ENCODE data around the gene FBXO31.

The FBXO31 gene

DNA sequence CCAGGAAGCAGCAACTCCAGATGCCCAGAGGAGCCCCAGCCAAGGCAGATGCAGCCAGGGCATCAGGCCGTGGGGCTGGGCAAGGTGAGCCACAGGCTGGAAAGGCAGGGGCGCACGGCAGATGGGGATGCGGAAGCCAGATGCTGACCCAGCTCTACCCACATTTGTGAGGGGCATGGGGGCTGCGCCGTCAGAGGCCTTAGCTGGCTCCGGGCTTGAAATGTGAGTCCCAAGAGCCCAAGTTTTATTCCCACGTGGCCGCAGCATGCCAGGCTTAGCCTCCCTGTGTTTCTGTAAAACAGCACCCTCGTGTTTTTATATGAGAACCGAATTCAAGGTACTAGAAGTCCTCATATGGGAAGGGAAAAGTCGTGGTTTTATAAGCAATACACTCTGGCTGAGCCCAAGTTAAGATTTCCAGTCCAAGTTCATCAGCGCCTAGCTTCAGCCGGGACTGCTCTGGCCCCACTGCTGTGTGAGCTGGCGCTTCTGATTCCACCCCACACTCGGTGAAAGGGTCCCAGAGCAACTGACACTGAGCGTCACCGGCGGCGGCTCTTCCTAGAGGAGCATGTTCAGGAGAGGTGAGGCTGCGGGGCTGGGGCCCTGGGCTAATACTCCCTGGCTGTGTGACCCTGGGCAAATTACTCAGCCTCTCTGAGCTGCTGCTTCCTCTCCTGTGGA, 59.7 kb downstream of the FBXO31 start:
- no peak for DNase-seq

DNA sequence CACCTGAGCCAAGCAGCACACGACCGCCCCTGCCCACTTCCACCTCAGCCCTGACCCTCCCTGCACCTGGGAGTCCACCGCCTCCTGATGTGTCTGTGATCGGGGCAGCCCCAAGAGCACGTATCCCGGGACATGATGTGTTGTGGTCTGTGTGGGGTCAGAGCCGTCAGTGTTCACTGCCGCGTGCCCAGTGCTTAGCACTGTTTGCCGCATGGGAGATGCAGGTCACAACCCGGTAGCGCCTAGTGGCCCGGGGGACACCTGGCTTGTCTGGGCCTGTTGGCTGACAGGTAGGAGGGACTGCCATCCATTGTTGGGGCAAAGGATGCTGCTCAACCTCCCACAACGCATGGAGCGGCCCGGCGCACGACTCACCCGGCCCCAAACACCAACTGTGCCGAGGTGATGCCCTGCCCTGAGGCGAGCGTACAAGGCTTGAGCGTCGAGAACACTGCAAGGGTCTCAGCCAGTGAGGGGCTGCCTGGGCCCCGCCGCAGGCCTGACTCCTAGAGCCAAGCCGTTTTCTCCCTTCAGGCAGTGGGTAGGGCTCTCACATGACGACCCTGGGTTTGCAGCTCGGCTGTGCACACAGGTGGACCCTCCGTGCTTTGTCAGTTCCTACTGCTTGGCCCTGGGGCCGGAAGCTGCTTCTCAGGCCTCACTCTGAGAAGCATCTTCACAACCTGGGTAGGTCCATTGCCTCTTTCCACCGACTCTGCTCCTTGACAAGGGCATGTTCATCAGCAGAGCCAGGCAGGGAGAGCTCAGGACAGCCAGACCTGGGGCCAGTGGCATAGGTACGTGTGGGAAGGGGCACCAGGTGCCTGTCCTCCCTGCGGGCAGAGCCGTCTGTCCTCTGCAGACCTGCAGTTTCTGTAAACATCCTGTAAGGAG, 60.5 kb downstream of the FBXO31 start:
- no peak for DNase-seq

DNA sequence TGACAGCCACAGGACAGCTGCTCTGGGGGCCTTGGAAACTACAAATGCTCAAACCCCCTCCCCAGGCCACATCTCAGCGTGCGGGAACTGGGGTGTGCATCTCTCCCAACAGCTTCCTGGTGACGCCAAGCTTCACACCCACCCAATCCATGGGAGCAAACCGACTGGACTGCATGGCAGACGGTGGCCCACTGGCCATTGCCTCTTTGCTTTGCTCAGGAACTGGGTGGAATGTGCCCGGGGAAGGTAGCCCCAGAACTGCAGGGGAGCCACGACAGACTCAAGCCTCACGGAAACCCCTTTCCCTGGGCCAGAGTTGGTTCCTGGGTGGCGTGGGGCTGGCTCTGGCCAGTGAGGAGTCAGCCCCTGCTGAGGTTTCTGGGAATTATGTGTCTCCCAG, 61.2 kb downstream of the FBXO31 start:
- no peak for DNase-seq

DNA sequence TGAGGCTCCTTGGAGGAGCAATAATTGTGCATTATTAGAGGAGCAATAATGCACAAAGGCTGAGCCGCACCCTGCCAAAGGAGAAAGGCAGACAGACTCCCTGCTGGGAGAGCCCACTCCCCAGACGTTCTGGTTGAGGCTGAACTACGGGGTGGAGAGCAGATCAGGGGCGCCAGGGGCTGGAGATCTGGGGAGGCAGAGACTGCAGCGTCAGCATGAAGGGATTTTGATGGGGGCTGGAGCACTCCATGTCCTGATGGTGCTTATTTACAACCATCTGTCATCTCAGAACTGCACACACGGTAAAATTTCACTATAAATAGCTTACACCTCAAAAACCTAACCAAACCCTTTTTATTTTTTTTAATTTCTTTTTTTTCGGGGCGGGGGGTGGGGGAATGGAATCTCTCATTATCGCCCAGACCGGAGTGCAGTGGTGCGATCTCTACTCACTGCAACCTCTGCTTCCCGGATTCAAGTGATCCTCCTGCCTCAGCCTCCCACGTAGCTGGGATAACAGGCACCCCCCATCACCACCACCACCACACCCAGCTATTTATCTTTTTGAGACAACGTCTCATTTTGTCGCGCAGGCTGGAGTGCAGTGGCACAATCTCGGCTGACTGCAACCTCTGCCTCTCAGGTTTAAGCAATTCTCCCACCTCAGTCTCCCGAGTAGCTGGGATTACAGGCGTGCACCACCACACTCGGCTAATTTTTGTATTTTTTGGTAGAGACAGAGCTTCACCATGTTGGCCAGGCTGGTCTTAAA, 62.1 kb downstream of the FBXO31 start:
- no peak for DNase-seq

DNA sequence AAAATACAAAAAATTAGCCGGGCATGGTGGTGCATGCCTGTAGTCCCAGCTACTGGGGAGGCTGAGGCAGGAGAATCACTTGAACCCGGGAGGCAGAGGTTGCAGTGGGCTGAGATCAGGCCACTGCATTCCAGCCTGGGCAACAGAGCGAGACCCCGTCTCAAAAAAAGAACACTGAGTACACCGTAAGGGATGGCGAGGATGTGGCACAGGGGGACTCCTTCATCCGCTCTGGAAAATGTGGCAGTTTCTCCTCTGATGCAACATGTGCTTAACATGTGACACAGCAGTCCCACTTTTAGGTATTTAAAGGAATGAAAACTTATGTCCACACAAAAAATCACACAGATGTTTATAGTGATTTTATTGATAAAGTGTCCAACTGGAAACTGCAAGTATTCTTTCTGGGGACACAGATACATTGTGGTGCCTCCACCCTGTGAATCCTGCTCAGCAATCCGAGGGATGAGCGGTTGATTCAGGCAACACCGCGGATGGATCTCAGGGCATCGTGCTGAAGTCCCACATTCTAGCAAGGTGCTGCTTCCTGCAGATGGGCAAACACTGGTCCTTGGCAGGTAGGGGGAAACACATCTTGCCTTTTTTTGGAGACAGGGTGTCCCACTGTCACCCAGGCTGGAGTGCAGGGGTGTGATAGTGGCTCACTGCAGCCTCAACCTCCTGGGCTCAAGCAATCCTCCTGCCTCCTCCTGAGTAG, 62.9 kb downstream of the FBXO31 start:
- DNase-seq: no peak

DNA sequence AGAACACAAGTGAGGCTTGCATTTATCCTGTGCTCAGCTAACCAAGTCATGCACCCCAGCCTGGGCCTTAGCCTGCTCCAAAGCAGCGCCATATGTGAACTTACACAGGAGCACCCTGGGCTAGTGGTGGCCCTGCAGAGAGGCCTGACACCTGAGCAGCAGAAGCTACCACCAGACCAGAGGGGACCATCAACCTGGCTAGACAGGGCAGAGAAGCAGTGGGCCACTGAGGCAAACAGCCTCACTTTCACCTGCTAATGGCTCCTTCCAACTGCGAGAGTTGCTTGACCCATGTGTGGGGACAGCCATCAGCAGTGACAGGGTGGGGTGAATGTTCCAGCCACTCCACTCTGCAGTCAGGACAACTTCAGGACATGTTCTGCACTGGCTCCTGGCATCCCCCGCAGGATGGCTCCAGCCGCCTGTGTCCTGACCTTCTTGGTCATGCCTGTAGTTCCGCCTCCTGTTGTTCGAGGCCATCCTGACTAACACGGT, 63.5 kb downstream of the FBXO31 start:
- no peak for DNase-seq

DNA sequence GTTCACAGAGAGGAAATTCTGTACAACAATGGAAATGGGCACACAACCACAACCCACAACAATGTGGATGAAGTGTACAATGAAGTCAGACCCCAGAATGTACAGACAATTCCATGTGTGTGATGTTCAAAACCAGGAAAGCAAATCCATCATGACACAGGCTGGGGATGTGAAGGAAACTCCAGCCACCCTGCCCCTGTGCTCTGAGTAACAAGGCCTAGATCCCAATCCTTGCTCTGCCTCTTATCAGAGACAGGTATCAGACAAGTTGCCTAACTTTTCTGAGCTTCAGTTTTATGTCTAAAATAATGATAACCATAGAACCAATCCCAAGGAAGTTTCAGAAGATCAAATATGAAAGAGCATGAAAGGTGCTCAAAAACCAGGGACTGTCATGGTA, 64.6 kb downstream of the FBXO31 start:
- no peak for DNase-seq

DNA sequence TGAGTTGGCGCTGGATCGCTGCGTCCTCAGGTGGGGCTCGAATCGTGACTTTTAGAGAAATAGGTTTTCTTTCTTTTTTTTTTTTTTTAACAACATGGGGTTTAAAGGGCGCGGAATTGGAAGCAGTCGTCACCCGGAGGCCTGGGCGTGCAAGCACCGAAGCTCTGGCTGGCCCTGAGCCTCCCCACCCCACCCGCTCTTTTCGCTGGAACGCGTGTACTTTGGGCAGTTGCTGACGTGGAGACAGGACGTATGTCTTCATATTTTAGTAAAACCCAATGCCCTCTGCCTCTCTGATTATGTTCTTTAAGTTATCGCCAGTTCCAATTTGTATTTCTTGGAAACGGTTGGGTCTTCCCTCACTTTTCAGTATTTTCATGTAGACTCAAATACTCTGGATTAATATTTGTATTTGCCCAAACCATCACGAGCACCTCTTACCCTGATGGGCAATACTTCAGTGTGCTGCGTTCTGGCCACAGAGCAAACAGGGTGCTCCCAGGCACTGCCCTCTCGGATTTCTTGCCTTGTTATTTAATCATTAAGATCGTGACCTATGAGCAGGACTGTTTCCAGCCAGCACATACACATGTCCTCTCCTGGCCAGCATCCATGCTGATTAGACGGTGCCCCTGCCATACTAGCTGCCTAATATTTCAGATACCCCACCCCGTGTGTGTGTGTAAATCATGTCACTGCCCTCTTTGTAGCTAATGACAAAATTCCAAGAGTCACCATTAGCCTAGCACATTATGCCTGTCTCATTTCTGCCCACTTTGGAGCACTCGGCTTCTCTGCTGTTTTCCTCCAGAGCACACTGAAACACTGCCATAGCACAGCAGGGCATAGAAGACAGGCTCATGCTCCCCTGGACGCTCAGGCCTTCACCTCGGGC, 65.6 kb downstream of the FBXO31 start:
- no peak for DNase-seq

DNA sequence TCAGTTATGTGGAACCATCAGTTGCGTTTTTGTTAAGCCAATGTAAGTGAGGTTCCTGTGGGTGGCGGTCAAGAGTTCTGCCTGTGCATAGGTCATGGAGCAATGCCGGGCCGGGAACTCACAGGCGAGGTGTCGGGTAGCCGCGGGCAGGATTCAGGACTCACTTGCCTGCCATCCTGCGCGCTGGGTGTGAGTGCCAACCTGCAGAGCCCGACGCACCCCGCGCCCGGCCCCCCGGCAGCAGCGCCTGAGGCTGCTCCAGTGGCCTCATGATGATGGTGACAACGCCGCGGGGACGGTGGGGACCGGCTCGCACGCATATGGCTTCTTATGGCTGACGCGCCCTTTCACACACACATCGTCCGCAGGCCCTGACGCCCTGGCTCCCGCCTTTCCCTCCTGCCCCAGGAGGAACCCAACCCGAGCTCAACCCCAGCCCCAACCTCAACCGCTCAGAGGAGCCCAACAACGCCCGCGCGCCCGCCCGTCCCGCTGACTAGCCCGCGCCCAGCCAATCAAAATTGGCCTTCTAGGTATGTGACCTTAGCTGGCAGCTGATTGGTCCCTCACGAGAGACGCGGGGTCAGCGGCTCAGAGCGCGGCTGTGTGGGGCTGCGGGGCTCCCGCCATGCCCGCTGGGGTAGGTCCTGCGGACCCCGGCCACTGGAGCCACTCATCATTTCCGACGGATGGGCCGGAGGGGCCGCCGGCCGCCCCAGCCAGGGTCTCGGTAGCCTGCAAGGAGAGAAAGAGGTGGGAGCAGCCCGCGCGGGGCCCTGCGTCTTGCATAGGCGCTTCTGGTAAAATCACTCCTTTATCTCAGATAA, 66.4 kb downstream of the FBXO31 start, which contains the start of gene C16orf95:
TSS of gene C16orf95 (minus strand) at position 470 of the 827 bp plus-strand sequence. CDS start at position 320, 150 bp downstream.
- peak; percentile 97 for DNase-seq

DNA sequence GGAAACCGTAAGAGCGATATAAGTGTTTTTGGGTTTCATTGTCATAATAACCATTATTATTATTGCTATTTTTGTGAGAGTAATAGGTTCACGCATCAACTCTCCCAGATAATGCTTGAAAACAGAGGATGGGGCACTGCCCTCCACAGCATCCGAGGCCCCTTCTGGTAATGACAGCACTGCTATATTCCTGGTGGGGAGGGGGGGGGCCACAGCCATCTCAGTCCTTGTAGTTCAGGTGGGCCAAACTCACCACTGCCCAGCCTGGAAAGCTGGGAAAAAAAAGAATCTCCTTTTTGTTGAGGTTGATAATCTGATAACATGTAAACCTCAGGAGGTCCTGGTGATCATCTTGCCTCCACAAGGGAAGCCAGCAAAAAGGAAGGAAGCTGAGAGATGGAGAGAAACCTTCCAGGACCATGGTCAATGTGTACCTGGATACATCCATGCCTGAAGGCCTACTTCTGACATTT, 67.1 kb downstream of the FBXO31 start:
- DNase-seq: no peak

DNA sequence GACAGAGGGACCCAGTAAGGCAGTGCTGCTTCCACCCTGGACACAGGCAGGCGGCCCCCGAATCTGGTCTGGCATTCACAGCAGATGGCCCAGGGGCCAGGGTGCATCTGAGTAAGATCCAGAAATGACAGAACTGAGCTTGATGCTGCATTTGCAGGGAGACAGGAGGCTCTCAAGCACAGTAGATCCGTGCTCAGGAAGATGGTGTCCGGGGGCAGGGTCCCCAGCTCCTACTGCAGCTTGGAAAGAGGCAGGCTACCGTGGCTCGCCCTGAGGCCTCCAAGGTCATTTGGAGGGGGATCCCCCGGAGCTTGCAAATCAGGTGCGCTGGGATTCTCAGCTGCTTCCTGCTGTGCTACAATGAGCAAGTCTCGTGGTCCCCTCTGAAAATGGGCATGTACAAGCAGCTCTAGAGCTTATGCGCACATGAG, 68.6 kb downstream of the FBXO31 start:
- no peak for DNase-seq

DNA sequence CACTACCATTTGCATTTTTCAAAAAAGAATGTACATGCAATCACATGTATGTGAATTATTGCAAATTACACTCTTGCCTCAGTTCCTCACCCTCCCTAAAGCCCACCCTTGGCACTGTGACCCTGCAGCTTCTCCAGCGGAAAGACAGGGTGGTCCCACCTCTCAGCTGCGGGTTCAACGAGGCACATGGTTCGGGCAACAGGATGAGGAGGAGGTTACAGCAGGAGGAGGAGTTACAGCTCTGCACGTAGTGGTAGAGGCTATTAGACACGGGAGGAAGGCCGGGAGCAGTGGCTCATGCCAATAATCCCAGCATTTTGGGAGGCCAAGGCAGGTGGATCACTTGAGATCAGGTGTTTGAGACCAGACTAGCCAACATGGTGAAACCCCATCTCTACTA, 71.6 kb downstream of the FBXO31 start:
- no peak for DNase-seq

DNA sequence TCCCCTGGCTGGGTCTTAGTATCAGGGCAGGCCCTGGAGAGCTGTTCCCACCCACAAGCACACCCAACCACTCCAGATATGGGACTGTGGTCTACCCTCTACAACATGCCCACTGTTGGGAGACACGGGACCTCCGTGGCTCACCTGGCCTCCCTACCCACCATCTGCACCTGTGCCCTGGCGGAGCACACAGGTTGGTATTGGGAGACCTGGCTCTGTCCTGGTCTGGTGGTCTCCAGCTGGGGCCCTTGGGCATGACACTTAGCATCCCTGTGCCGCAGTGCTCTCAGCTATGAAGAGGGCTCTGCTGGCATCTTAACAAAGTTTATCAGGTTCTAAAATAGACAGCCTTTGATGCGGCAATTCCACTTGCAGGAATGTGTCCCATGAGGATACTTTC, 72.2 kb downstream of the FBXO31 start:
- DNase-seq: no peak

DNA sequence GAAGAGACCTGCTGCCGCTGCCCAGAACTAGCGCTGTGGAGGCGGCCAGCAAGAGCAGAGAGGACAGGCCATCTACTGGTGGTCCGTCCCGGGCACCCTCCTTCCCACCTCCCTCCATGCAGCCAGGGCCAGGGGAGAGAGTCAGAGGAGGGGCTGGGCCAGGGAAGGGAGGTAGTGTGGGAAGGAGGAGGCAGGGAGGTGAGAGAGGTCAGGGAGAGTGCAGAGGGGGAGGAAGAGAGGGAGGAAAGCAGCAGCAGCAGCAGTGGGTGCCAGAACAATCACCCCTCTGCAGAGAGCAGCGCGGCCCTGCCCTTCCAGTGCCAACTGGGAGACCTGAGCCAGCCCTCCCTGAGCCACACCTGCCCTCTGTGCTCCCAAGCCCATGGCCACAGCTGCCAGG, 73.0 kb downstream of the FBXO31 start:
- DNase-seq: no peak

DNA sequence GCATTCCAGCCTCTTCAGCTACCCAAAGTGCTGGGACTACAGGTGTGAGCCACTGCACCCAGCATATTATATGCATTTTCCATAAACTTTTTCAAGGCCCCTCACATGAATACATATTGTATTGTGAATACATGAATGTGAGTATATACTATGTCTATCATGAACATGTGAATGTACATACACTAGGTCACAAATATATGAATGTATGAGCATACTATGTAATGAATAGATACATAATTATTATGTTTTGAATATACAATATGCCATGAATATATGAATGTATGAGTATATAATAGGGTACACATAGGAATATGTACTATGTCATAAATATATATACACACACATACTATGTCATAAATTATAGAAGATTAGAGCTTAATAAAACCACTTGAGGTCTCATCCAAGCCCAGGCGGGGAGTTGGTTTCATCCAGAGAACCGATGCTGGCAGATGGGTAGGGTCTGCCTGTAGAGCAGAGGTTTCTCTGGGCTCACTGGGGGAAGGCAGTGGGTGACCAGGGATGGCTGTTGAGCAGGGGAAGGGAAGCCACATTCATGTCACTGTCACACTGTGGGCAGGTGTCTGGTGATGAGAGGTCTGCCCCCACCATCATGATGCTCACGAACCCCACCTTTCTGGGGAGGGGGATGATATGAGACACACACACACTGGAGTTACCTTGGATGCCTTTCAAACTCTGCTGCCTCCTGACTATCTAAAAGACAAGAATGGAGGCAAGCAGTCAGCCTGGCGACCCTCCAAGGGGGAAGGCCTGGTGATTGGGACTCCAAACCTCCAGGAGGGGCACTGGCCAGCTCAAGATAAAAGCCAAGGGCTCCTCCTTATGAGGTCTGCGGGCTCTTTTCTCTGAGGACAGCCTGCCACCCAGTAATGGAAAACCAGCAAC, 73.7 kb downstream of the FBXO31 start:
- DNase-seq: no peak

DNA sequence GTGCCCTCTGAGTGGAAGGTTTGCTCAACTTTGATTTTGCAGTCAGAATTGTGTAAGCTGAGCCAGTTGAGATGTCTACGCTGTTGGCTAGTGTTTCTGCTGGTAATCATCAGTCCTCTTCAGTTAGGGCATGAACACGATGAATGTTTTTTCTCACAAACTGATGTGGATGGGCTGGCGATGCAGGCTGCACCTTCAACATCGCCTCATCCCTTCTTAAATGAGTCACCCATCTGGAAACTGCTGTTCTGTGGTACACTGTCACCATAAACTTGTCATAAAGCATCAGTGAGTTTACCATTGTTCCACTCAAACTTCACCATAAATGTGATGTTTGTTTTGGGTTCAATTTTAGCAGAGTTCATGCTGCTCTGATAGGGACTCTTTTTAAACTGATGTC, 74.8 kb downstream of the FBXO31 start:
- DNase-seq: no peak

DNA sequence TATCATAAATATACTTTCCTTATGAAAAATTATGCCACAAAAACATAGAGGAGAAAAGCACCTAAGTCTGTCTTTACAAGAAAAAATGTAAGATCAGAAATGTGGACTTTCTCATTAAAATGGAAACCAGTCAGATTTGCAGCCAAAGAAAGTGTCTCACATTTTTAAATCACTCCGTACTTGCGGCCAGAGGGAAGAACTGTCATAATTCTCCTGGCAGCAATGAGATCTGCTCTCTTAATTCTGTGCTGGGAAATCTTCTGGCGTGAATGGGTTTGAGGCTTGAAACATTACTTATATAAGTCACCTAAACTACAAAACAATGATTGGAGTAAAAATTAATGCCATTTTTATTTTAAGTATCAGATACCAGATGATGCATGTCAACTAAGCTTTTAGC, 77.1 kb downstream of the FBXO31 start:
- DNase-seq: no peak

DNA sequence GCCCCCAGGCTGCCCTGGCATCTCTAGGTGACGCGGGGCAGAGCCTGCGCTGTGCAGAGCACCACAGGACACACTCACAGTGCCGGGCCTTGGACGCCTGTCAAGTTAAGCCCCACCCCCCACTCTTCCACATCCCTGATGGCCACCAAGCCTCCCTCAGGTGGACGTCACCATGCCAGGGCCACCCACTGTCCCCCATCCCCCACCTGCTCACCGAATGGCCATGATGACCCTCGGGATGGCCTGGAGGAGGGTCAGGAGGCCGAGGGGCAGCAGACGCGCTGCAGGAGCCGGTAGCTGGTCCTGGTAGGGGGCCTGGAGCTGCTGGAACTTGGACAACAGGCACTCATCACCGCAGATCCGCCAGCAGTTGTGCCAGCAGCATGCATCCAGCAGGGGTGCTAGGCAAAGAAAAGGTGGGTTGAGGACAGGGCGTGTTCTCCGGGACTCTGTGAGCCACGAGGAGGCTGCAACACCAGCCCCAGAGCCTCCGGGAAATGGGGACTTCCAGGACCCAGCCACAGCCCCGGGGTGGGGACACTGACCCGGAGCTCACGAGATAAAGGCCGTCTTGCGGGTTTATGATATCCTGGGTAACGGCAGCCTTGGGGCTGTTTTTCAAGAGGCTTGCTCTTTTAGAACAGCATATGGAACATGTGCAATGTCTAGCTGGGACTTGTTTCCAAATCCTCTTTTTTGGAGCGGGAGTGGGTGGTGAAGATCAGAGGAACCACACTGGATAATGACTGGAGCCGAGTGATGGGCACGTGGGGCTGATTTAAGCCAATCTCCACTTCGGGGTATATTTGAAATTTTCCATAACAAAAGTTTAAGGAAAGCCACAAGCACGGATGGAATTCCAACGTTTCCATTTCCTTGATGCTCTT, 77.8 kb downstream of the FBXO31 start:
- DNase-seq: no peak
